Activated CD4-positive, alpha-beta T cell treated with anti-CD3 and anti-CD28 coated beads, Interleukin-2, amount 50 U/mL, for 4 hours (primary cell): ENCODE results near the gene GUK1.
"Not testable (repeated sequence)": the region's sequence is repeated elsewhere in the genome, so short reads cannot be mapped to it uniquely, and the experiment has no call there.

Source experiments
- DNase-seq, 2 experiments: peaks; one replicate each; pipeline ENCODE4 v3.0.0-alpha.2; 2020

GUK1 gene

DNA sequence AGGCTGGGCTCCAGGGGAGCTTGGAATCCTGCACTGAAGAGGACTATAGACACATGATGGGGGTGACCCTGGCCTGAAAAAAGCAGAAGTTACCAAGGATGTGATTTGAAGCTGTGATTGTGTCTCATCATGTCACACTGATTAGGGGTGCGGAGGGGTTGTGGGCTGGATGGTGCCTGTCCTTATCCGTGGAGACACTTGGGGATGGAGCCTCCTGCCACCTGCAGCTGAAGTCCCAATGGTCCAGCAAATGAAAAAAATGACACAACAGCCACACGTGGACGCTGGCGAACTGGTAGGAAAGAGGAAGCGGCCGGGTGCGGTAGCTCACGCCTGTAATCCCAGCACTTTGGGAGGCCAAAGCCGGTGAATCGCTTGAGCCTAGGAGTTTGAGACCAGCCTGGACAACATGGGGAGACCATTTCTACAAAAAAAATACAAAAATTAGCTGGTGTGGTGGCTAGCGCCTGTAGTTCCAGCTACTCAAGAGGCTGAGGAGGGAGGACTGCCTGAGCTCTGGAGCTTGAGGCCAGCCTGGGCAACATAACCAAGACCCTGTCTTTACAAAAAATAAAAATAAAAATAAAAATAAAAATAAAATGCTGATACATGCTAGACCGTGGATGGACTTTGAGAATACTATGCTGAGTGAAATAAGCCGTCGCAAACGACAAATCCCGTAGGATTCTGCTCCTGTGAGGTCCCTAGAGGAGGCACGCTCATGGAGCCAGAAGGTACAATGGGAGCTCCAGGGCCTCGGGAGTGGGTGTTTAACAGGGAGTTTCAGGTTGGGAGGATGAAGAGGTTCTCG lies 24.7 kb downstream of the GUK1 start:
- no peak for DNase-seq

DNA sequence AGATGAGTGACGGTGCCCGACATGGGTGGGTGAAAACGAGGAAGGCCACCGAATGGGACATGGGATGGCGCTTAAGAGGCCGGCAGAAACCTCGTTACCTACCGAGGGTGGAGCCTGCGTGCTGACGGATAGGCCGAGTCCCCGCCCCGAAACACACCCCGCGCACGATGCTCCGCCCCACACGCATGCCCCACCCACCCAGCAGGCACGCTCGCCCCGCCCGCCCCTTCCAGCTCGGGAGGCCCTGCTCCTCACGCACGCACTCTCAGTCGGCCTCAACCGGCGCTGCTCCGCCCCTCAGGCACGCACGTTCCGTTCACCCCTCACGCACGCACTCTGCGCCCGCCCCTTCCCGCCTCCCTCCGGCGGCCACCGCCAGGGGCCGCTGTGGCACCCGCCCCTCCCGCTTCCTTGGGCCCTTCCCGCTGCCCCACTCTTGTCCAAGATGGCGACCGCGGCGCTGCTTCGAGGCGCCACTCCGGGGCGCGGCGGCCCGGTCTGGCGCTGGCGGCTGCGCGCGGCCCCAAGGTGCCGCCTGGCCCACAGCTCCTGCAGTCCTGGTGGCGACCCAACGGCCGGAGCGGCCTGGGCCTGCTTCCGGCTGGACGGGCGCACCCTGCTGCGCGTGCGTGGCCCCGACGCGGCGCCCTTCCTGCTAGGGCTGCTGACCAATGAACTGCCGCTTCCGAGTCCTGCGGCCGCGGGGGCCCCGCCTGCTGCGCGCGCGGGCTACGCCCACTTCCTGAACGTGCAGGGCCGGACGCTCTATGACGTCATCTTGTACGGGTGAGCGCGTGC lies 25.5 kb downstream of the GUK1 start, which contains the start of gene IBA57:
Gene IBA57, plus strand, starts transcription at position 433 of the 798 bp plus-strand sequence. Its CDS starts 13 bp downstream, at position 446.
- DNase-seq, result peak; percentile 100

DNA sequence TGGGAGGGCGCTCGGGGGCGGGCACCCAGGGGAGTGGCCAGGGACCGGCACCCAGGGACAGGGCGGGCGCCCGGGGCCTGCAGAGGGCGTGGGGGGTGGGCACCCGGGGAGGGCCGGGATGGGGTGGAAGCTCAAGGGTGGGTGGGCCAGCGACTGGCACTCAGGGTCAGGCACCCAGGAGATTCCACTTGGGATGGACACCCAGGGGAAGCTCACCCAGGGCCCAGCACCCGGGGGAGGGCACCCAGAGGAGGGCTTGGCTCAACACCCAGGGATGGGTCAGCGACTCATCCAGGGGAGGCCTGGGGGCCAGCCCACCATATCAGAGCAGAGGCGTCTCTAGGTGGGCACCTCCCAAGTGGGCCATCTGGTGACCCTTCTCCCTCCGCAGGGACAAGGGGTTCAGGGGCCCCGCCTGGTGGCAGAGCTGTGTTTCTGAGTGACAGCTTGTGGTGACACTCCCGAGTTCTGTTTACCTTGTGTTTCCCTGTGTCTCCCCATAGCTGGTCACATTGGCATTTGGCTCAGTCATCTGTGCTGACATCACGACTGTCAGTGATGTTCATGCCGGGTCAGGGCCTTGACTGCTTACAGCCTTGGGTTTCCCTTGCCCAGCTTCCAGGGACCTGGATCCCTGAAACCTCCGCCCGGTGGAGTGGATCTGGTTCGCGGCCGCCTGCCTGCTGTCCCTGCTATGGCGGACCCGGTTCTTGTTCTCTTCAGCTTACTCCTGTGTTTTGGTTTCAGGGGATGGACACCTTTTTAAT lies 26.3 kb downstream of the GUK1 start:
- peak; percentile 35 to 40 for DNase-seq

DNA sequence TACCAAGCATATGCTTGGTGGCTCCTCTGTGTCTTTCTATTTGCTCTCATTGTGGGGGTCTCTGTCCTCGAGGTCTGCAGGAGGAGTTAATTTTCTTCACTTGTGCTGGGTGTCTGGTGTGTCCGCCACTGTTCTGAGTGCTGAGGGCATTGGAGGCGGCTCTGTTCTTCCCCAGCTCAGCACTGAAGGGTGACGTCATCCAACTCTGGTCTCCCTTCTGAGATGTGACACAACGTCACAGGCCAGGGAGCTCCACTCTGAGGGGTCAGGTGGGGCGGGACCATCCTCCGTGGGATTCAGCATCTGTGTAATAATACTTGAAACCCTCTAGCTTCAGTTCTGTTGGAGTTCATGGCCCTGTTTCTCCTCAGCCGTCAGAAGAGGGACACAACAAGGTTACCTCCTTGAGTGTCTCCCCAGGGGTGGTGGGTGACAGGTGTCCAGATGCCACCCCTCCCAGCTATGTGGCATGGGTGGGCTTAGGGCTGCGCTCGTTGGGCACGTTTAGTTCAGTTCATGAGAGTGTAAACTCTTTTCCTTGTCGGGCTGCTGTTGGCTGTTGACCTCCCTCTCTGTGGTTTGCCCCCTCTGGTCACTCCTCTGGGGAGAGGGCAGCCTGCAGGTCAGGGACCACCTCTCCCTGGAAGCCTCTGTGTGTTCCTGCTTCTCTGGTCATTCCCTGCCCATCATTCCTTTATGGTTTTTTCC lies 28.6 kb downstream of the GUK1 start:
- no peak for DNase-seq

DNA sequence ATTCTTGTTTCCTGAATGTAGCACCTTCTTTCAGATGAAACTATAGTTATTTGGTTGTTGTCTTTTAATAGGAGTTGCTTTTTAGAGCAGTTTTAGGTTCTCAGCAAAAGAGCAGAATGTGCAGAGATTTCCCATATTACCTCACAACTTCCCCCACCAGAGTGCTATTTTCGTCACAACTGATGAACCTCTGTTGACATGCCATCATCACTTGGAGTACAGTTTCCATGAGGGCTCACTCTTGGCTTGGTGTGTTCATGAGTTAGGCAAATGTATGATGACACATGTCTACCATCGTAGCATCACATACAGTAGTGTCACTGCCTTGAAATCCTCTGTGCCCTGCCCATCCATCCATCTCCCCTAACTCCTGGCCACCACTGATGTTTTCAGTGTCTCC lies 29.3 kb downstream of the GUK1 start:
- no peak for DNase-seq

DNA sequence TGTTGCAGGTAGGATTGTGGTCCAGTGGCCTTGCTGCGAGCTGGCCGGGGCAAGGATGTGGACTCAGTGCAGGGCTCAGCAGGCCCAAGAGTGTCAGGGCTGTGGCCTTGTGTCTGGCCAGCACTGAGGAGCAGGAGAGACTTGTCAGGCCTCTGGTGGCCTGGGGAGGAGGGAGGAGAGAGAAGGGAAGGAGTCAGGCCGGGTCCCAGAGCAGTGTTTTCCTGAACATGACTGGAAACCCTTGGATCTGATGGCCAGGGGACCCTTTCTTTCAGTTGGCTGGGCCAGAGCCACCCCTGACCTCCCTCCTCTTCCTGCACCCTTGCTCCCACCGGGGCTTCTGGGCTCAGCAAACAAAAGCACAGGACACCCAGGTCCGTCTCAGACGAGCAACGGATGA lies 30.6 kb downstream of the GUK1 start:
- DNase-seq, result no peak

DNA sequence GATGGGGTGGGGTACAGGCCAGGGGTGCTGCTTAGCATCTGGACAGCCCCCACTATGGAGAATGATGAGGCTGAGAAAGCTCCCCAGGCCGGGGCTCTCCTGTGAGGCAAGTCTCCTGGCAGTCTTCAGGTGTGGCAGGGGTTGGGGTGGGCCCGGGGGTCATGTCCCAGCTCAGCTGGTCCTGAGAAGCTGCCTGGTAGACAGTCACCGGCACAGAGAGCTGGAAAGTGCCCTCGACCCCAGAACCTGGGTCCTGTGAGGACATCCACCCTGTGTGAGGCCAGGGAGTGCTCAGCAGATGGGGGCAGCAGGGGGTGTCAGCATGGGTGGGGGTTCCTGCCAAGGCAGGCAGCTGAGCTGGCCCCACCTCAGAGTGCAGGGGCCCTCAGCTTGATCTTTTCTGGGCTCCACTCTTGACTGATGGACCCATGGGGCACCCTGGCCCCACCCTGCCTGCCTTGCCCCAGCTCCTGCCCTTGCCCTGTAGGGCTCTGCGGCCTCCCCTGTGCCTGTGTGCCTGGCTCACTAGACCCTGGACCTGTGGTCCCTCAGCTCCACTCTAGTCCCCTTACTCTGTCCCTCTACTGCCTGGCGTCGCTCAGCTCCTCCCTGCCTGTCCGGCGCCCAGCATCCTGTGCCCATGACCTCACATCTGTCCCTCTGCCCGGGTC lies 31.3 kb downstream of the GUK1 start:
- DNase-seq, result no peak

DNA sequence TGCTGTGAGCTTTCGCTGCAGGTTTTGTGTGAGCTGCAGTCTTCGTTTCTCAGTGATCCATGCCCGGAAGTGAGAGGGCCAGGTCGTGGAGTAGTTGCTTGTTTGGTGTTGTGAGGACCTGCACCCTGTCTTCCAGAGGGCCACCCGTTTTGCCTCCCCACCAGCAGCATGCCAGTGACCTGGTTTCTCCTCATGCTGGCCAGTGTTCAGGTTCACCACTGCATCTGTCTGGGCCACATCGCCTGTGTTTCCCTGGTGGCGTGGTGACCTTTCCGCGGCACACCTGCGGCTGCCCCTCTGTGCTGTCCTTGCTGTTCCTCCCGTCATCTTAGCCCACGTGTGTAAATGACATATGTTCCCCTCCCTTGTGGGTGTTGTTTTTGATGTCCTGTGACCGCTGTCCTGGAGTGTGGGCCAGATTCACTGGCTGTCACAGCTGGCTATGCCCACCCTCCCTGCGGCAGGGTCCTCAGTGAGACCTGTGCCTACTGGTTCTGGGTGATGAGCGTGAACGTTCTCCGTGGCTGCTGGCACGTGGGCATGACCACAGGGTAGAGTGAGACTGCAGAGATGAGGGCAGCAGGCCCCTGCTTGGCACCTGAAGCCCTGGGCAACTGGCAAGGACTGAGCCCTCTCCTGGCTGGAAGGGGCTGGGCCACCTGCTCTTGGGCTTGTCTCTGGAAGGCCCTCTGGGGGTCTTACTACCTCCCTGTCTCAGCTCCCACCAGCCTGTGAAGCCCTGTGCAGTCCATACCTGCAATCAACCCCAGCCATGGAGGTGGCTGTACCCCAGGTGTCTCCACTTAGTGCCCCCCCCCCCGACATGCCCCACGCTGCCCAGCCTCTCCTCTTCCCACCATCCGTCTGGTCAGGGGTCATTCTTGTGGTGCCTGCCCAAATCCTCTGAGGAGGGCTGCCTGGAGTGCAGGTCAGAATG lies 32.8 kb downstream of the GUK1 start:
- DNase-seq, result no peak

DNA sequence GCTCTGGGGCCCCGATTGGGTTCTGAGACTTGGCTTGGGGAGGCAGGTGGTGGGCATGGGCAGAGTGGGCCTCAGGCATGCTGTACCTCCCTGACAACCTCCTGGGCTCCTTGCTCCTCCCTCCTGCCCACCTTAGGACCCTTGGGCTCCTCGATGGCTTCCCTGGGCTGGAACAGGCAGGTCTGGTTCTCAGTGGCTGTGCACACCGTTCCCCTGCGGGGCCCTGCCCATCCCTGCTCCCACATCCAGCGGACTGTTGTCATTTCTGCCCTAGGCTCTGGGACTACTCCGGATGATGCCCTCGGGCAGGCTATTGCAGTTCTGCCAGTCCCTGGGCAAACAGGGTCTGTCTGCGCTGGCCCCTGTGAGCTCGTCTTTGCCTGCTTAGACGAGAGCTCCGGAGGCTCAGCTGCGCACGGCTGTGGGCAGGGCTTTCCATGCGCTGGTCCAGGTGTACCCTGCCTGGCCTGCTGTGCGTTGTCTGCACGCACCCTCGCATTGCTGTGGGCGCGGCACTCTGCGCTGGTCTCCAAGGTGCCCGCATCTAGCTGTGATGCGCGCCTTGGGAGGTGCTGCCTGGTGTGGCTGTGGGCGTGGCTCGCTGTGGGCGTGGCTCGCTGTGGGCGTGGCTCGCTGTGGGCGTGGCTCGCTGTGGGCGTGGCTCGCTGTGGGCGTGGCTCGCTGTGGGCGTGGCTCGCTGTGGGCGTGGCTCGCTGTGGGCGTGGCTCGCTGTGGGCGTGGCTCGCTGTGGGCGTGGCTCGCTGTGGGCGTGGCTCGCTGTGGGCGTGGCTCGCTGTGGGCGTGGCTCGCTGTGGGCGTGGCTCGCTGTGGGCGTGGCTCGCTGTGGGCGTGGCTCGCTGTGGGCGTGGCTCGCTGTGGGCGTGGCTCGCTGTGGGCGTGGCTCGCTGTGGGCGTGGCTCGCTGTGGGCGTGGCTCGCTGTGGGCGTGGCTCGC lies 33.7 kb downstream of the GUK1 start:
- DNase-seq, result not testable (repeated sequence)

DNA sequence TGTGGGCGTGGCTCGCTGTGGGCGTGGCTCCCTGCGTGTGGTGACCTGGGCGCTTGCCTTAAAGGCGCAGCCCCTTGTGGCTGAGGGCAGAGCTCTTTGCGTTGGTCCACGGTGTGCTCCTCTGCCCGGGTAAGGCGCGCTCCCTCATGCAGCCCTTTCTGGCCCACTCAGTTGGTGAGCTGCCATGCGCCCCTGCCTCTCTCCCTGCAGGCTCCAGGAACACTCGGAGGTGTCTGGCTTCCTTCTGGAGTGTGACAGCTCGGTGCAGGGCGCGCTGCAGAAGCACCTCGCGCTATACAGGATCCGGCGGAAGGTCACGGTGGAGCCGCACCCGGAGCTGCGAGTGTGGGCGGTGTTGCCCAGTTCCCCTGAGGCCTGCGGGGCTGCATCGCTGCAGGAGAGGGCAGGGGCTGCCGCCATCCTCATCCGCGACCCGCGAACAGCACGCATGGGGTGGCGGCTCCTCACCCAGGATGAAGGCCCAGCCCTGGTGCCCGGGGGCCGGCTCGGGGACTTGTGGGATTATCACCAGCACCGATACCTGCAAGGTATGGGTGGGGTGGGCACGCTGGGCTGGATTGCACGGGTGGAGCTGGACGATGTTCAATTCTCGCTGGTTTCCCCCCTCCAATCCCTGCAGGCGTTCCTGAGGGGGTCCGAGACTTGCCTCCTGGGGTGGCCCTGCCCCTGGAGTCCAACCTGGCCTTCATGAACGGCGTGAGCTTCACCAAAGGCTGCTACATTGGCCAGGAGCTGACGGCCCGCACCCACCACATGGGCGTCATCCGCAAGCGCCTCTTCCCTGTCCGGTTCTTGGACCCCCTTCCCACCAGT lies 34.6 kb downstream of the GUK1 start:
- DNase-seq, result no peak

DNA sequence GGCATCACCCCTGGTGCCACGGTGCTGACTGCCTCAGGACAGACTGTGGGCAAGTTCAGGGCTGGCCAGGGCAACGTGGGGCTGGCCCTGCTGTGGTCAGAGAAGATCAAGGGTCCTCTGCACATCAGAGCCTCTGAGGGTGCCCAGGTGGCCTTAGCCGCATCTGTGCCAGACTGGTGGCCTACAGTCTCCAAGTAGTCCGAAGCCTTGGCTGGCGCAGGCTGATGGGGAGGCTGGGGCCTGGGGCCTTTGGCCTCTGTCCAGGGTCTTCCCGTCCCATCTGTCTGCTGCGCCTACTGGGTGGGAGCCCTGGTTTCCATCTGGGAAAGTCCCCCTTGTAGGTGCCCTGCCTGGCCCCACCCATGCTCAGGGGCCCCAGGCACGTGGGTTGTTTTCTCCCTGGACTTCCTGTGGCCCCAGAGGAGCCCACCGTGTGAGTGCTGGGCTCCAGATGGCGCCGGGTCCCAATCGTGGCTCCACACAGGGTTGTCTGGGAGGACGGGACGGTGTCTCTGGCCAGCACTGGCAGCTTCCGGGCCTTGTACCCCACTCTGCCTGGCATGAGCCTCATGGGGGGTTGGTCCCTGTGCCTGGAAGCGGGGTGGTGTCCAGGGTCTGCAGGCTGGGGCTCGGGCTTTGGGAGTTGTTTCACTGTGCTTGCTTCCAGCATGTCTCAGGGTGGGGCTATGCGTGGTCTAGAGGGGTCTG lies 35.4 kb downstream of the GUK1 start:
- DNase-seq, result no peak

DNA sequence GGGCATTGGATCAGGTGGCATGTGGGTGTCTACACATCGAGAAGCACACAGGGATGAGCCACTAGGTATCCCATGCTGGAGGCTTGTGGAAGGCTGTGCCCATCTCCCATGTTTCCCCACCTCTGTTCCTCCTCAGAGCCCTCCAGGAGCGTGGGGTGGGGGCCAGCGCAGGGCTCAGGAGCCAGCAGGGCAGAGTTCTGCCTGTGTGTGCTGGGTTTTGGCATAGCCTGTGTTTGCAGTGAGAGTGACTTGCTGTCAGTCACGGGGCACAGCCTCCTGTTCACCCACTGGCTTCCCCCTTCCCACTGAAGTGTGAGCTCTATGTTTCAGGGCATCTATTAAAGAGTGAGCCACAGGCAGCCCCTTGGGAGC lies 35.9 kb downstream of the GUK1 start:
- no peak for DNase-seq

DNA sequence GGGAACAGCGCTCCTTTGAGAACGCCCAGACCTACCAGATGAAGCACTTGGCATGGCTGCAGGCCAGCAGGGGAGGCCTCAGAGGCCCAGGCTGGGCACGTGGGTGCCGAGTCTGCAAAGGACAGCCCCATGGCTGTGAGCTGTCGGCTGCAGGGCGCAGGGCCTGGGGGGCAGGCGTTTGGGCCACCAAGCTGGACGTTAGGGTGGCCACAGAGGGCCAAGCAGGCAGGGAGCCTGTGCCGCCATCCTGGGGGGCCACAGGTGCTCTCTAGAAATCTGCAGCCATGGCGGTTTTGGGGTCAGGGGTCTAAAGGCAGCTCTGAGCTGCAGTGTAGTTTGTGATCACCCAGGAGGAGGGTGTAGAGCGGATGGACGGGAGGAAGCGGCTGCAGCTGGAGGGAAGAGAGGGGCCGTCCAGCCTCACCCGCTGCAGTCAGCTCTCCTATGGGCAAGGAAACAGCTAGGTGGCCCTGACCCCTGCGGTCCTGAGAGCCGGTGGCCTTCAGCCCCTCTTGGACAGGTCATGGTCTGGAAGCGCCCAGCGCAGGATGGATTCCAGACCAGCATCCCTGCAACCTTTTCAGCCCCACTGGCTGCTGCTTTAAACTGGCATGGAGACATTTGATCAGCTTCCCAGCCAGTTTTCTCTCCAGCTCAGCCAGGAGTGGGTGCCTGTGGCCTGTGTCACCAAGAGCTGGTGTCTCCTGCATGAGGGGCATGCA lies 36.5 kb downstream of the GUK1 start:
- DNase-seq, result no peak

DNA sequence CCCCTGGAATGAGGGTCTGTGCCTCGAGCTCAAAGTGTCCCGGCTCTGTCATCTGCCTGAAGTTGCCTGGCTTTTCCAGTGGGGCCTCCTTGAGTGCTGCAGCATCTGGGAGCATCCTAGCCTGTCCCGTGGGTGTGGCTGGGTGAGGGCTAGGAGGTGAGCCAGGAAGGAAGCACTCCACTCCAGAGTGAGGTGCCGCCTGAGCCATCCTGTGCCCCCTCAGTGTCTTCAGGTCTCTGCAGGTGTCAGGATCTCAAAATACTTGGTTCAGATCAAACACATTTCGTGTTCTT lies 37.0 kb downstream of the GUK1 start:
- no peak for DNase-seq

DNA sequence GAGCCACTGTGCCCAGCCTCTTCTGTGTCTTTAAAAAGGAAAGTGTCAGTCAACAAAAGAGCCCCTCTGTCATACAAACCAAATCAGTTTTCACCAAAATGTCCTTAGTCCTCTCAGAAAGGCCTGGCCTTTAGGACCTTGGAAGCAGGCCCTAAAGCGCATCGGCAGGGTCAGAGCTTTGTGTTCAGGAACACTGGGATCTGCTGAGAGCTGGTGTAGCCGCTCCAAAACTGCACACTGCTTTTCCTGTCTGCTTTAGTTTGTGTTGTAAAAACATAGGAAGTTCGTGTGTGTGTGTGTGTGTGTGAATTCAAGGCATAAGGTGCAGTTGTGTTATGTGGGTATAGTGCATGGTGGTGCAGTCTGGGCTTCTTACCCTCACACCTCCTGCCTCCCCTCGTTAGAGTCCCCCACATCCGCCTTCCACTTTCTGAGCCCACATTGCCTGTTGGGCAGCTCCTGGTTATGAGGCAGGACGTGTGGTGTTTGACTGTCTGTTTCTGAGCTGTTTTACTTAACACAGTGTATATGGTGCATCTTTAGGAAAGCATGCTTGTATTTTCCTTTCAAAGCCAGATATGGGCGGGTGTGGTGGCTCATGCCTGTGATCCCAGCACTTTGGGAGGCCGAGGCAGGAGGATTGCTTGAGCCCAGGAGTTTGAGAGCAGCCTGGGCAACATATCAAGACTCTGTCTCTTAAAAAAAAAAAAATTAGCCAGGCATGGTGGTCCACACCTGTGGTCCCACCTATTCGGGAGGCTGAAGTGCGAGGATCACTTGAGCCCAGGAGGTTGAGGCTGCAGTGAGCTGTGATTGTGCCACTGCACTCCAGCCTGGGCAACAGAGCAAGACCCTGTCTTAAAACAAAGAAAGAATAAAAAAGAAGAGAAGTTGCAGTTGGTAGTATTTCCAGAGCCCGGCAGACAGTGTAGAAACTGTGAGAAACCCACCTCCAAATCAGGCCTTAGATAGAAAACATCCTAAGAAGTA lies 37.9 kb downstream of the GUK1 start:
- DNase-seq, result no peak
